ENCODE results near the gene ZBTB38. TPM values are rescaled to one million over a fixed set of nuclear protein-coding genes. Genes with fewer than 3 reads are reported as not detected.

Gene ZBTB38
- total RNA-seq, 2 donors from 2014 or later, result 27.3 to 28.2 TPM

GRCh38 chr3:141326626-141327025, 41.7 kb upstream of the ZBTB38 start:
- Histone ChIP-seq H3K9me3 (ENCODE audit: control insufficient read depth, low read length) (no peaks in the 10 kb centered on the region), H3K36me3 (ENCODE audit: control insufficient read depth, insufficient read depth, low read length) (no peaks in the 10 kb centered on the region), H3K27ac (ENCODE audit: low read depth, low read length) (no peak overlapping the region), H3K4me3 (ENCODE audit: low read length) (no peak overlapping the region), H3K9ac (ENCODE audit: extremely low read depth, low read length, poor library complexity, severe bottlenecking) (no peak overlapping the region), H3K4me1 (ENCODE audit: control insufficient read depth, insufficient read depth, low read length) (peaks cover 9% of the 10 kb centered on the region), H3K27me3 (ENCODE audit: control insufficient read depth, insufficient read depth, low read length, poor library complexity, severe bottlenecking) (no peaks in the 10 kb centered on the region)
- no peaks in the 10 kb centered on the region for H3K9me3 Mint-ChIP-seq
- no peak for DNase-seq
- peaks cover 44% of the 10 kb centered on the region for H3K4me1 Mint-ChIP-seq
- WGBS, 2 experiments (ENCODE audit: insufficient coverage in 1 of 2, insufficient read length in 1 of 2), result 89% methylated on average over 3 of the region's 3 CpGs; no CpG with 5 or more reads in 1 of the 2 experiments
- no peak for TF ChIP-seq CTCF (conservative IDR thresholded peaks at IDR 0.05)
- peak overlapping the region; percentile 36 for H3K27ac Mint-ChIP-seq
- peaks cover 4% of the 10 kb centered on the region for H3K27me3 Mint-ChIP-seq (ENCODE audit: insufficient read depth)
- H3K36me3 Mint-ChIP-seq (ENCODE audit: low read depth), result no peaks in the 10 kb centered on the region
- peak overlapping the region; percentile 6 for H3K4me3 Mint-ChIP-seq

- no peak for TF ChIP-seq CTCF (conservative IDR thresholded peaks at IDR 0.05)
- no peak for DNase-seq
- H3K36me3 ChIP-seq (ENCODE audit: control insufficient read depth, insufficient read depth, low read length), result no peaks in the 10 kb centered on the region
- H3K9ac ChIP-seq (ENCODE audit: extremely low read depth, low read length, poor library complexity, severe bottlenecking), result no peak overlapping the region
- 87 to 89% methylated on average over 5 to 7 of the region's 7 CpGs for WGBS, 2 experiments (ENCODE audit: insufficient coverage in 1 of 2, insufficient read length in 1 of 2)
- Mint-ChIP-seq H3K36me3 (ENCODE audit: low read depth) (no peaks in the 10 kb centered on the region), H3K27ac (no peak overlapping the region), H3K9me3 (no peaks in the 10 kb centered on the region), H3K4me1 (peaks cover 56% of the 10 kb centered on the region), H3K27me3 (ENCODE audit: insufficient read depth) (peaks cover 5% of the 10 kb centered on the region), H3K4me3 (no peak overlapping the region)
- no peak overlapping the region for H3K4me3 ChIP-seq (ENCODE audit: low read length)
- H3K4me1 ChIP-seq (ENCODE audit: control insufficient read depth, insufficient read depth, low read length), result peaks cover 16% of the 10 kb centered on the region
- H3K27me3 ChIP-seq (ENCODE audit: control insufficient read depth, insufficient read depth, low read length, poor library complexity, severe bottlenecking), result no peaks in the 10 kb centered on the region
- no peaks in the 10 kb centered on the region for H3K9me3 ChIP-seq (ENCODE audit: control insufficient read depth, low read length)
- no peak overlapping the region for H3K27ac ChIP-seq (ENCODE audit: low read depth, low read length)
Observed at GRCh38 chr3:141328286-141329166, 39.8 kb upstream of the ZBTB38 start.

GRCh38 chr3:141330235-141330634, 38.1 kb upstream of the ZBTB38 start:
- Histone ChIP-seq H3K36me3 (ENCODE audit: control insufficient read depth, insufficient read depth, low read length) (no peaks in the 10 kb centered on the region), H3K9me3 (ENCODE audit: control insufficient read depth, low read length) (no peaks in the 10 kb centered on the region), H3K4me1 (ENCODE audit: control insufficient read depth, insufficient read depth, low read length) (peaks cover 16% of the 10 kb centered on the region), H3K27me3 (ENCODE audit: control insufficient read depth, insufficient read depth, low read length, poor library complexity, severe bottlenecking) (no peaks in the 10 kb centered on the region), H3K27ac (ENCODE audit: low read depth, low read length) (no peak overlapping the region), H3K9ac (ENCODE audit: extremely low read depth, low read length, poor library complexity, severe bottlenecking) (no peak overlapping the region), H3K4me3 (ENCODE audit: low read length) (no peak overlapping the region)
- TF ChIP-seq CTCF (conservative IDR thresholded peaks at IDR 0.05), result no peak
- H3K4me3 Mint-ChIP-seq, result no peak overlapping the region
- H3K4me1 Mint-ChIP-seq, result peaks cover 61% of the 10 kb centered on the region
- no peaks in the 10 kb centered on the region for H3K36me3 Mint-ChIP-seq (ENCODE audit: low read depth)
- peaks cover 3% of the 10 kb centered on the region for H3K27me3 Mint-ChIP-seq (ENCODE audit: insufficient read depth)
- 80 to 95% methylated on average over 3 of the region's 3 CpGs for WGBS, 2 experiments (ENCODE audit: insufficient coverage in 1 of 2, insufficient read length in 1 of 2)
- DNase-seq, result no peak
- H3K9me3 Mint-ChIP-seq, result no peaks in the 10 kb centered on the region
- H3K27ac Mint-ChIP-seq, result no peak overlapping the region

Data from endodermal cell (in vitro differentiated cells).